Stimulated activated CD8-positive, alpha-beta memory T cell treated with anti-CD3 and anti-CD28 coated beads, Interleukin-15, amount 100 ng/mL, for 1 hour (primary cell): Measurements from ENCODE around the gene NRSN2.
"Not testable (repeated sequence)": the region's sequence is repeated elsewhere in the genome, so short reads cannot be mapped to it uniquely, and the experiment has no call there.

Experiments used
- DNase-seq: peaks from one replicate; pipeline ENCODE4 v3.0.0-alpha.2; 2020; ENCODE audit warnings: low read depth

Gene NRSN2

GRCh38 chr20:325045-325888 is 21.6 kb upstream of the NRSN2 start, which contains the start of gene SOX12:
Gene SOX12 (plus strand): TSS chr20:325552. CDS start chr20:325925, 373 bp downstream.
- peak; percentile 96 for DNase-seq

- no peak for DNase-seq
Observed at GRCh38 chr20:325889-326644, 20.8 kb upstream of the NRSN2 start.

DNA sequence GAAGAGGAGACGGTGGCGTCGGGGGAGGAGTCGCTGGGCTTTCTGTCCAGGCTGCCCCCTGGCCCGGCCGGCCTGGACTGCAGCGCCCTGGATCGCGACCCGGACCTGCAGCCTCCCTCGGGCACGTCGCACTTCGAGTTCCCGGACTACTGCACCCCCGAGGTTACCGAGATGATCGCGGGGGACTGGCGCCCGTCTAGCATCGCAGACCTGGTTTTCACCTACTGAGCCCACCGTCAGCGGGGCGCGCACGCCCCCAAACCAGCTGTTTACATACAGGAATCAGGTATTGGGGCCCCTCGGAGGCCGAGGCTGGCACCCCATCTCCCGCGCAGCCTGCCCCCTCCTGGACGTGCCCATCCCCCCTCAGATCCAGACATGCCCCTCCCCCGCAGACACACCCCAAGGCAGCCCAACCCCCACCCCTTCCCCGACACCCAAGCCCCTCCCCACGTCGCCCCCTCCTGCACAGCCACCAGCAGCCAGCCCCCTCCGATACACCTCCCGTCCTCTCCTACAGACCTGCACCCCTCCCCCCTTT is 20.2 kb upstream of the NRSN2 start:
- DNase-seq, result no peak

DNA sequence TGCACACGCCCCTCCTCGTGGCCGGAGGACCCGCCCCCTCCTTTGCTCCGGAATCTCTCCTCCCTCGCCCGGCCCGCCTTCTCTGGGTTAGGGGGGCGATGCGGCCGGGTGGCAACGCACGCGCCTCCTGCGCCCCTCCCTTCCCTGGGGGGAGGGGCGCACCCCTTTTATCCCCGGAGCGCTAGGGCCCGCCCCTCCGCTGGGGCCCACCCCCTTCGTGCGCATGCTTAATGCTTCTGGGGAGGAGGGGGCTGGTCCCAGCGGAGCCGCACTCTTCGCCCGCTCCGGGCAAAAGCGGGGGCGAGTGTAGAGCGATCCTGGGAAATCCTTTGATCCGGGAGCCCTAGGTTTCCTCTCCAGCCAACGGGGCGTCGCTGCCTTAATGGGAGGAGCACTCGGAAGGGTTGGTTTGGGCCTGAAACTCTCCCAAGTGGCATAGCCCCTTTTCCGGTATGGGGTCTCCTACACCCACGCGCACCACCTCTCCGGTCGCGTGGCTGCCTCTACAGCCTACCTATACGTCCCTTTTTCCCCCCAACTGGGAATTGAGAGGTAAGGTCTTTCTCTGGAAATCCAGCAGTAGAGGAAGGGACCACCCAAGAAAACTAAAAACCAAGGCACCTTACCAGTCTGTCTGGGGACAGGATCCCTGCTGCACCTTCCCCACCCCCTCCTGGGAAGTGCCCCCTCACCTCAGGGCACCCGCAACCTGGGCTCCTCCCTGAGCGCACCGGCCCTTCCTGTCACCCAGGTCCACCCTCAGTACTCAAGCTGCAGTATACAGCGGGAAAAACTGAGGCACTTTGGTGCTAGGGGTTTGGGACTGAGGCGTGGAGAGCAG is 19.5 kb upstream of the NRSN2 start:
- DNase-seq, result peak; percentile 45

GRCh38 chr20:328027-328974 is 18.6 kb upstream of the NRSN2 start:
- DNase-seq, result no peak

GRCh38 chr20:328975-329695 is 17.8 kb upstream of the NRSN2 start:
- DNase-seq, result no peak

DNA sequence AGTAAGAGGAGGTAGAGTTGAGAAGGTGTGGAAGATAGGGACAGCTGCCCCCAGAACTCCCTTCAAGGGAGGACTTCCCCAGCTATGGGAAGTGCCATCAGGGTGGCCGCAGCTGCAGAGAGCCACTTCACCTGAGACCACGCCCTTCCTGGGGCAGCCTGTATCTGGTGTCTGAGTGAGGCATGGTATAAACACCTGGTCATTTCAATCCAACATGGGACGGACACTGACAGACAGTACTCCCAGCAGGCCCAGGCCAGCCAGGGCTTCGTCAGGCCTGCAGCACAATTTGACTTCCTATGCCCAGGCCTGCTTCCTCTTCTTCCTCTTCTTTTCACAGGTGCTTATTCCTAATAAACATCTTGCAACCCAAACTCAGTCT is 17.1 kb upstream of the NRSN2 start:
- DNase-seq, result no peak

DNA sequence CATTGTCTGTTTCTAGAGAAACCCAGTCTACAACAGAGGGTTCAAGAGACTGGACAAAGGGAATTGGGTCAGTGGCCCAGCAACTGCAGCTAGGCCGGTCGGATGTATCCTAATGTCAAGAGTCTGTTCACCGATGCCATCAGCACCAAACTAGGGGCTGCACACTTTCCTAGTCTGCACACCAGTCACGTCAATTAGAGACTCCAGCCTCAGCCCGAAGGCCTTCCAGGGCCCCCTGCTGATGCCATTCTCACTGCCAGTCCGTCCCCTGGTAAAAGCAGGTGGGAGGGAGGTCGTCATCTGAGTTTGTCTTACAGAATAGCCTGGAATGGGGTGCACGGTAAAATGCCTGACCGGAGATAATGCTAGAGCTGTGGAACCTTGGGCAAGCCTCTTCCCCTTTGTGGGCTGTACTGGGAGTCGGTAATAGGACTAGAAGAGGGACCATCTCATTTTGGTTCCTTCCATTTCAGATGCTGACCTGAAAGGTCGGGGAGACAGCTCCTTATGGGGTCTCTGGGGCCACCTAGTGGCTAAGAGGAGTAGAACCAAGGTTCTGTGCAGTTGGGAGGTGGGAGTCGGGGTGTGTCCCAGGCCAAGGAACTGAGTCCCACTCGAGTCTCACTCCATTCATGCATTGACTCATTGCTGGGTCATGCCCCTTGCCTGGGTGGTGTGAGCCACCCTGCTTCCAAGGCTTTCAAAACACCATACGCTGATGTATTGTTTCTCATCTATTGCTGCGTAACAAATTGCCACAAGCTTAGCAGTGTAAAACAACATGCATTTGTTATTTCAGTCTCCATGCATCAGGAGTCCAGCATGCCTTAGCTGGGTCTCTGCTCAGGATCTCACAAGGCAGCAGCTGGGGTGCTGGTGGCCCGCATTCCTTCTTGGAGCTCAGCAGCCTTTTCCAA is 16.4 kb upstream of the NRSN2 start:
- DNase-seq, result no peak

DNA sequence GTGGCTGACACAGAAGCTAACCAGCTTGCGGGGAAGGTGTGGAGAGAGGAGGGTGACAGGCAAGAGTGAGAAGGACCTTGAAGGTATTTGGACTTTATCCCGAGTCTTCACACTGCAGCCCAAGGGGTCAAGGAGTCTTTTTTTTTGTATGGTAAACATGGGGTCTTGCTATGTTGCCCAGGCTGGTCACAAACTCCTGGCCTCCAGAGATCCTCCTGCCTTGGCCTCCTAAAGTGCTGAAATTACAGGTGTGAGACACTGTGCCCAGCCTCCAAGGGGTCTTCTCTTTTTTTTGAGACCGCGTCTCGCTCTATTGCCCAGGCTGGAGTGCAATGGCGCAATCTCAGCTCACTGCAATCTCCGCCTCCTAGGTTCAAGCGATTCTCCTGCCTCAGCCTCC is 12.3 kb upstream of the NRSN2 start:
- DNase-seq, result no peak

- not testable (repeated sequence) for DNase-seq
Observed at GRCh38 chr20:336040-336439, 10.9 kb upstream of the NRSN2 start.

- no peak for DNase-seq
Observed at GRCh38 chr20:341682-342081, 5.2 kb upstream of the NRSN2 start.

DNA sequence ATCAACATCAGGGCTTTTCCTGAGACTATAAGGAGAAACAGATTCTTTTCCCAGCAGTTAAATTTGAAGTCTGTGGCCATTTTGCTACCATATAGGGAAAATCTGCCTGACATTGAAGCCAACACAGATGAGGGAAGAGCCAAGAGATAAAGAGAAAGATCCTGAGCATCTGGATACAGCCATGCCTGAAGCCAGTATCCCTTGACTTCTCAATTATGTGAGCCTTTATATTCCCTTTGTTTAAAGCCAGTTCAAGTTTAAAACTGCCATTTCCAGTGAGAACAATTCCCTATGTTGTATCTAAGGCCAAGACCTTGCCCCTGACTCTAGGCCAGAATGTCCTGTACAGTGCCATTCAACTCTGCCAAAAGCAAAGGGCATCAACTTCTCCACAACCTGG is 3.8 kb upstream of the NRSN2 start:
- no peak for DNase-seq

GRCh38 chr20:346033-346639 is 775 bp upstream of the NRSN2 start:
- DNase-seq, result no peak

DNA sequence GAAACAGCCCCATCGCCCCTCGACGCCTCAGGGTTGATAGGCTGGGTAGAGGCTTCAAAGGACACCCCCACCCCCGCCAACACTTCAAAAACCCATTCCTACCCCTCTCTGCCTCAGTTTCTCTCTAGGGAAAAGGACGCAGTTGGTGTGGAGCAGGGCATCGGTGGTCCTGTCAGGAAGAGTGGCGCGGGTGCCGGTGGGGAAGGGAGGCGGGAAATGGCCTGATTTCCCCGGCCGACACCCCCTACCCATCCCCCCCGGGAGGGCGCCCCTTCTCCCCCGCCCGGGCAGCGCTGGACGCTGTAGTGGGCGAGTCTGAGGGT is 367 bp downstream of the NRSN2 start:
- DNase-seq, result no peak

DNA sequence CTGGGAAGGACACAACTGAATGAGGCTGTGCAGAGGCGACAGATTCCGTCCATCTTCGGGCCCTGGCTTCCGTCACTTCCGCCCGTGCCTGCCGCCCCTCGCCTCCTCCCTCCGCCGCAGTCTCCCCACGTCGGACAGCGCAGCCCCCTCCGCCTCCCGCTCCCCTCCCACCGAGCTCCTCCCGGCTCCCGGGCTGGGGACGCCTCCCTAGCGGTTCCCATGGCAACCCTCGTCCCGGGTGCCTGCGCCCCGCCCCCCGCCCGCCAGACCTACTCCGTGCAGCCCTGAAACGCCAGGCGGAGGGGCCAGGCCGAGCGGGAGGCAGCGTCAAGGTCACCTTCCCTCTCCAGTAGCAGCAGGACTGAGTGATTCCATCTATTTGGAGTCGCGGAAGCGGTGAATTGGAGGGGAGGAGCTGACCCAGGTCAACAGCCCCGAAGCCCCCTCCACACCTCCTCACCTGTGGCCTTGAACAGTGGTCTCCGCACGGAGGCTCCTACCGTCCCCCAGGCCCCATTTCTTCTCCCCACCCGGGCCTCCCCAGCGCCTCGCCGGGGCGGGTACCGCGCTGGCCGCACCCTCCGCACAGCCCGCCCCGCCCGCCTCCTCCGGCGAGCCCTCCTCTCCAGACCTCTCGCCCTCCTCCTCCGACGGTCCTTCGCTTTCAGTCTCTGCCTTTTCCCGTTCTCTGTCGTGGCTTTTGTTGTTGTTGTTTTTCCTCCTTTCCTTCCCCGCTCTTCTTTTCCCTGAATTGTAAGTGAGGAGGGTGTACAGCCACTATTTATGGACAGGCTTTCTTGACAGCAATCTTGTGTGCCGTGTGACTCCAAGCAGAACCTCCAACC is 951 bp downstream of the NRSN2 start:
- no peak for DNase-seq

- DNase-seq, result no peak
Observed at GRCh38 chr20:348972-349841, 2.3 kb downstream of the NRSN2 start.

- no peak for DNase-seq
Observed at GRCh38 chr20:353166-353565, 6.3 kb downstream of the NRSN2 start.
